ENCODE results near the gene MIEN1.
"Not testable (repeated sequence)": the region's sequence is repeated elsewhere in the genome, so short reads cannot be mapped to it uniquely, and the experiment has no call there.

MIEN1 gene

GRCh38 chr17:39716879-39717536 is 13.3 kb downstream of the MIEN1 start:
- no peak for DNase-seq (ENCODE audit: low read depth, low spot score)

- DNase-seq (ENCODE audit: low read depth, low spot score) = no peak
Observed at GRCh38 chr17:39716073-39716818, 14.1 kb downstream of the MIEN1 start.

- no peak for DNase-seq (ENCODE audit: low read depth, low spot score)
Observed at GRCh38 chr17:39715375-39716072, 14.8 kb downstream of the MIEN1 start.

- DNase-seq (ENCODE audit: low read depth, low spot score) = no peak
Observed at GRCh38 chr17:39714234-39714633, 16.1 kb downstream of the MIEN1 start.

GRCh38 chr17:39711851-39712250 is 18.5 kb downstream of the MIEN1 start:
- no peak for DNase-seq (ENCODE audit: low read depth, low spot score)

GRCh38 chr17:39711071-39711470 is 19.3 kb downstream of the MIEN1 start:
- not testable (repeated sequence) for DNase-seq (ENCODE audit: low read depth, low spot score)

- no peak for DNase-seq (ENCODE audit: low read depth, low spot score)
Observed at GRCh38 chr17:39709998-39710964, 20.1 kb downstream of the MIEN1 start.

- DNase-seq (ENCODE audit: low read depth, low spot score) = no peak
Observed at GRCh38 chr17:39709319-39709997, 20.9 kb downstream of the MIEN1 start.

- no peak for DNase-seq (ENCODE audit: low read depth, low spot score)
Observed at GRCh38 chr17:39706921-39707337, 23.4 kb downstream of the MIEN1 start.

GRCh38 chr17:39706383-39706782 is 23.9 kb downstream of the MIEN1 start:
- no peak for DNase-seq (ENCODE audit: low read depth, low spot score)

GRCh38 chr17:39705786-39706348 is 24.5 kb downstream of the MIEN1 start:
- no peak for DNase-seq (ENCODE audit: low read depth, low spot score)

- no peak for DNase-seq (ENCODE audit: low read depth, low spot score)
Observed at GRCh38 chr17:39704821-39705551, 25.3 kb downstream of the MIEN1 start.

- no peak for DNase-seq (ENCODE audit: low read depth, low spot score)
Observed at GRCh38 chr17:39703913-39704312, 26.4 kb downstream of the MIEN1 start.

GRCh38 chr17:39702901-39703893 is 27.1 kb downstream of the MIEN1 start:
- no peak for DNase-seq (ENCODE audit: low read depth, low spot score)

- DNase-seq (ENCODE audit: low read depth, low spot score) = no peak
Observed at GRCh38 chr17:39701784-39702422, 28.4 kb downstream of the MIEN1 start.

GRCh38 chr17:39701012-39701783 is 29.1 kb downstream of the MIEN1 start:
- DNase-seq (ENCODE audit: low read depth, low spot score) = no peak
